ENCODE measurements around the gene NOL9.

Gene NOL9

GRCh38 chr1:6590046-6590445 lies 35.7 kb upstream of the NOL9 start:
- DNase-seq (ENCODE audit: low read depth) = no peak

GRCh38 chr1:6588893-6589520 lies 34.7 kb upstream of the NOL9 start:
- DNase-seq (ENCODE audit: low read depth) = no peak

GRCh38 chr1:6588128-6588892 lies 34.0 kb upstream of the NOL9 start:
- no peak for DNase-seq (ENCODE audit: low read depth)

- DNase-seq (ENCODE audit: low read depth) = no peak
Observed at GRCh38 chr1:6587261-6588005, 33.1 kb upstream of the NOL9 start.

GRCh38 chr1:6586404-6586816 lies 32.1 kb upstream of the NOL9 start:
- DNase-seq (ENCODE audit: low read depth) = no peak

- no peak for DNase-seq (ENCODE audit: low read depth)
Observed at GRCh38 chr1:6585841-6586240, 31.5 kb upstream of the NOL9 start.

GRCh38 chr1:6585081-6585722 lies 30.9 kb upstream of the NOL9 start:
- DNase-seq (ENCODE audit: low read depth) = no peak

GRCh38 chr1:6584126-6585080 lies 30.1 kb upstream of the NOL9 start:
- no peak for DNase-seq (ENCODE audit: low read depth)

- no peak for DNase-seq (ENCODE audit: low read depth)
Observed at GRCh38 chr1:6582370-6582769, 28.1 kb upstream of the NOL9 start.

GRCh38 chr1:6581561-6582305 lies 27.4 kb upstream of the NOL9 start:
- DNase-seq (ENCODE audit: low read depth) = no peak

- no peak for DNase-seq (ENCODE audit: low read depth)
Observed at GRCh38 chr1:6580593-6581409, 26.5 kb upstream of the NOL9 start.

GRCh38 chr1:6580119-6580592 lies 25.8 kb upstream of the NOL9 start:
- DNase-seq (ENCODE audit: low read depth) = no peak

- peak; percentile 97 for DNase-seq (ENCODE audit: low read depth)
Observed at GRCh38 chr1:6579374-6580118, 25.2 kb upstream of the NOL9 start, which contains the start of gene ZBTB48. TSS of gene ZBTB48 (plus strand) at chr1:6579994. CDS start at chr1:6580610, 616 bp downstream.

GRCh38 chr1:6578624-6579373 lies 24.5 kb upstream of the NOL9 start:
- no peak for DNase-seq (ENCODE audit: low read depth)

- DNase-seq (ENCODE audit: low read depth) = no peak
Observed at GRCh38 chr1:6577831-6578525, 23.7 kb upstream of the NOL9 start.

- no peak for DNase-seq (ENCODE audit: low read depth)
Observed at GRCh38 chr1:6574818-6575217, 20.5 kb upstream of the NOL9 start.

GRCh38 chr1:6574025-6574620 lies 19.8 kb upstream of the NOL9 start:
- no peak for DNase-seq (ENCODE audit: low read depth)

Data from stromal cell of bone marrow (primary cell).